Colonic mucosa (tissue), 4 donors: Measurements from ENCODE around the gene LYAR. TPM values are rescaled to one million over a fixed set of nuclear protein-coding genes. Genes with fewer than 3 reads are reported as not detected.
"Not testable (repeated sequence)": the region's sequence is repeated elsewhere in the genome, so short reads cannot be mapped to it uniquely, and the experiment has no call there.

Experiments
- DNase-seq: peaks from one replicate; pipeline ENCODE4 v3.0.0-alpha.2; 2020
- H3K27ac ChIP-seq: fragments of 200-600 bp; one replicate; pipeline ENCODE4 v1.8.0; 2021
- H3K27me3 ChIP-seq: fragments of 200-600 bp; one replicate; pipeline ENCODE4 v1.8.0; 2021
- H3K36me3 ChIP-seq: fragments of 200-600 bp; one replicate; pipeline ENCODE4 v1.8.0; 2021
- H3K4me1 ChIP-seq: fragments of 200-600 bp; one replicate; pipeline ENCODE4 v1.8.0; 2021; ENCODE audit warnings: mild to moderate bottlenecking
- H3K4me3 ChIP-seq: fragments of 200-600 bp; one replicate; pipeline ENCODE4 v1.8.0; 2021
- H3K9ac ChIP-seq, 2 donors: one replicate each; pipeline ENCODE4 v1.7.0; 2013; ENCODE audit warnings: control low read depth in 2 of 2, low read depth in 2 of 2, low read length in 2 of 2
- H3K9me3 ChIP-seq: fragments of 200-600 bp; one replicate; pipeline ENCODE4 v1.8.0; 2021
- intact Hi-C: fragments of 100-400 bp; cut with DNase I; formaldehyde crosslinking; loops from one replicate; pipeline ENCODE4 v1.14.1; 2022
- total RNA-seq, 2 donors: library from RNA; stranded (reverse); fragmentation: NEBNext Ultra II Directional in 1 of 2; extraction: Animal tissue kit (Norgen Biotek cat#: 25700) in 1 of 2; gene quantifications; one replicate each; pipeline ENCODE4 v1.2.1, GENCODE V29; 2021
- TF ChIP-seq, protein P1 (sequence below): fragments of 200-600 bp; IDR thresholded peaks from one replicate; pipeline ENCODE4 v1.8.0; 2022; ENCODE audit warnings: antibody characterized with exemption, mild to moderate bottlenecking
- donor health status: healthy.
- donor health status: DM: no; HTN: no; CAD: no.
- donor health status: DM: no; HTN: no; CAD: no.

The LYAR gene
- total RNA-seq, 2 donors from 2014 or later, result 6.7 to 16.7 TPM

DNA sequence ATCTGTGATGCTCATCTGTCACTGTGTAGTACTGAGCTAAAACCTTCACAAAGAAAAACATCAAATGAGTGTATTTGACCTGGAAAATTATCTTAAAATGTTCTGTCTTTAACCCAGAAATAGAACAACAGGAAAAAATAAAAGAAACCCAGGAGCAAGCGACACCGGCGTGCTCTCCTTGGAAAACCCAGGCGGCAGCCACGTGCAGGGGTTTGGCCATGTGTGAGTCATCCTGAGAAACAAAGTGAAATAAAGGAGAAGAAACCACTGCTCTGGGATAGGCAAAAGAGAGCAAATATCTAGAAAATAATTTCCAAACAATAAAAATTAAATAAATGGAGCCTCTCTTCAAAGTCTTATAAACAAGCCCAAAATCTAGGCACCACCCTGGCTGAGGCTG, 22.0 kb downstream of the LYAR start:
- intact Hi-C loops, result no loop called here
- Histone ChIP-seq H3K27me3 (no peaks in the 10 kb centered on the region), H3K36me3 (no peaks in the 10 kb centered on the region), H3K4me1 (no peaks in the 10 kb centered on the region), H3K27ac (no peak overlapping the region), H3K4me3 (no peak overlapping the region), H3K9me3 (no peaks in the 10 kb centered on the region), H3K9ac (no peak overlapping the region)
- DNase-seq, result no peak
- TF ChIP-seq, protein P1, sequence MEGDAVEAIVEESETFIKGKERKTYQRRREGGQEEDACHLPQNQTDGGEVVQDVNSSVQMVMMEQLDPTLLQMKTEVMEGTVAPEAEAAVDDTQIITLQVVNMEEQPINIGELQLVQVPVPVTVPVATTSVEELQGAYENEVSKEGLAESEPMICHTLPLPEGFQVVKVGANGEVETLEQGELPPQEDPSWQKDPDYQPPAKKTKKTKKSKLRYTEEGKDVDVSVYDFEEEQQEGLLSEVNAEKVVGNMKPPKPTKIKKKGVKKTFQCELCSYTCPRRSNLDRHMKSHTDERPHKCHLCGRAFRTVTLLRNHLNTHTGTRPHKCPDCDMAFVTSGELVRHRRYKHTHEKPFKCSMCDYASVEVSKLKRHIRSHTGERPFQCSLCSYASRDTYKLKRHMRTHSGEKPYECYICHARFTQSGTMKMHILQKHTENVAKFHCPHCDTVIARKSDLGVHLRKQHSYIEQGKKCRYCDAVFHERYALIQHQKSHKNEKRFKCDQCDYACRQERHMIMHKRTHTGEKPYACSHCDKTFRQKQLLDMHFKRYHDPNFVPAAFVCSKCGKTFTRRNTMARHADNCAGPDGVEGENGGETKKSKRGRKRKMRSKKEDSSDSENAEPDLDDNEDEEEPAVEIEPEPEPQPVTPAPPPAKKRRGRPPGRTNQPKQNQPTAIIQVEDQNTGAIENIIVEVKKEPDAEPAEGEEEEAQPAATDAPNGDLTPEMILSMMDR, result no peak

DNA sequence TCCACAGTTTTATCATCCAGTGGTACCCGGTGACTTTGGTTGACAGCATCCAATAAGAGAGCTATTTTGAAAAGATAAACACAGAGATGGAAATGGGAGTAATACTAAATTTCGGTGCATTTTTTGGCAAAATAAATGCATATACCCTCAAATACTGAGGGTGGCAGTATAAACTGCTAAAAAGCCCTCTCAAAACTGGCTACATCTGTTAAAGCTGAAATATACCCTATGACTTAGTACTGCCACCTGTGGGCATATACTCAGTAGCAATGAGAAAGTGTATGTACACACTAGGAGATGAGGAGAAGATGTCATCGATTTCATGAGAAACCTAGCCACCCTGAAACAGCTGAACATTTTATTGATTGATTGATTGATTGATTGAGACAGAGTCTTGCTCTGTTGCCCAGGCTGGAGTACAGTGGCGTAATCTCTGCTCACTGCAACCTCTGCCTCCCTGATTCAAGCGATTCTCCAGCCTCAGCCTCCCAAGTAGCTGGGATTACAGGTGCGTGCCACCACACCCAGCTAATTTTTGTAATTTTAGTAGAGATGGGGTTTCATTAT, 29.7 kb downstream of the LYAR start:
- Histone ChIP-seq H3K4me3 (no peak overlapping the region), H3K9me3 (no peaks in the 10 kb centered on the region), H3K9ac (no peak overlapping the region), H3K36me3 (no peaks in the 10 kb centered on the region), H3K4me1 (no peaks in the 10 kb centered on the region), H3K27me3 (no peaks in the 10 kb centered on the region), H3K27ac (no peak overlapping the region)
- DNase-seq, result no peak
- intact Hi-C loops, result no loop called here
- TF ChIP-seq, protein P1, result no peak

DNA sequence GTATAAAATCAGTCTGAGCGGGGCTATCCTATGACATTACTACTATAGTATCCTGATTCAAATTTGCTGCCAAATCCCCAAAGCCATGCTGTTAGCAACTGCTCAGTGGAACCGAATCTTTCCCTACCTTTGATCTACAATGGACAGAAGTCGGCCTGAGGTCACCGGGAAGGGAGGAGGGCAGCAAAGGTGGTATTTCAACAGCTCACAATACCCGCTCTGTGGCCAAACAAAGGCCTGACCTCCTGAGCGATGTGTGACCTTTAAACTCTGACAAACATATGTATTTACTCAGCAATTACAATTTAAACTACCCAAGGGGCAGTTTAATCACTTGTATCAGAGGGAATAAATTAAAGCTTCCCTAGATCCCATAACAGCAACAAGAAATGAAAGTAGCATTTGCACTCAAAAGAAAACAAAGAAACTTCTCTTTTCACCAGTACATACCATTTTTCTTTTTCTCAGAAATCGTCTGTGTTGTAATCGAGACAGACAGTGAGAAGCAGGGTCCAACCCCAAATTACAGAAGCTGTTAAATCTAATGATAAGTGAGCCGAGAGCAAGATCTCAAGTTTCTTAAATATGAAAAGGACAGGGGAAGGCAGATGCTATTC, 30.4 kb downstream of the LYAR start:
- intact Hi-C loops, result no loop called here
- Histone ChIP-seq H3K27ac (no peak overlapping the region), H3K36me3 (no peaks in the 10 kb centered on the region), H3K9me3 (no peaks in the 10 kb centered on the region), H3K4me1 (no peaks in the 10 kb centered on the region), H3K4me3 (no peak overlapping the region), H3K9ac (no peak overlapping the region), H3K27me3 (no peaks in the 10 kb centered on the region)
- TF ChIP-seq, protein P1, result no peak
- DNase-seq, result no peak

DNA sequence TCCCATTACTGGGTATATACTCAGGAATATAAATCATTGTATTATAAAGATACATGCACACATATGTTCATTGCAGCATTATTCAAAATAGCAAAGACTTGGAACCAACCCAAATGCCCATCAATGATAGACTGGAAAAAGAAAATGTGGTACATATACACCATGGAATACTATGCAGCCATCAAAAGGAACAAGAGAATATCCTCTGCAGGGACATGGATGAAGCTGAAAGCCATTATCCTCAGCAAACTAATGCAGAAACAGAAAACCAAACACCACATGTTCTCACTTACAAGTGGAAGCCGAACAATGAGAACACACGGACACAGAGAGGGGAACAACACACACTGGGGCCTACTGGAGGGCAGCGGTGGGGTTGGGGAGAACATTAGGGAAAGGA, 32.2 kb downstream of the LYAR start:
- H3K9me3 ChIP-seq, H3K9ac ChIP-seq, H3K36me3 ChIP-seq, H3K4me1 ChIP-seq, H3K27me3 ChIP-seq, H3K4me3 ChIP-seq, DNase-seq, H3K27ac ChIP-seq, intact Hi-C loops: not testable (repeated sequence)

DNA sequence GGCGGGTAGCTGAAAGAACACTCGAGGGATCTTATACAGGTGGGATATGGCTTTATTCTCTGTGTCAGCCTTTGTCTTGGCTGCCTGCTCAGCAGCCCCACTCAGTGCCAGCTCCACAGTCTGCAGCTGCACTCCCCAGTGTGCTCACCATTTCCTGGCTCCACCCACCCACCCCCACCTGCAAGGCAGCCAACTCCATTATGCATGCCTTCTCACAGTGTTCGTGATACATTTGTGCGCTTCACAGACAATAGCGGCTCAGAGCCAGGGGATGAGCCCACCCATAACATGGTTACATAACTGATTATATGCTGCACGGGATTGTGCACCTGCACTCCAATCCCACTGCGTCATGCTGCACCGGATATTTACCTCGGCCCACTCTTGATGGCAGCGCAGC, 33.2 kb downstream of the LYAR start:
- Histone ChIP-seq H3K27ac (no peak overlapping the region), H3K9ac (no peak overlapping the region), H3K27me3 (no peaks in the 10 kb centered on the region), H3K36me3 (no peaks in the 10 kb centered on the region), H3K4me1 (no peaks in the 10 kb centered on the region), H3K4me3 (no peak overlapping the region), H3K9me3 (no peaks in the 10 kb centered on the region)
- intact Hi-C loops, result no loop called here
- TF ChIP-seq, protein P1, result no peak
- DNase-seq, result no peak

DNA sequence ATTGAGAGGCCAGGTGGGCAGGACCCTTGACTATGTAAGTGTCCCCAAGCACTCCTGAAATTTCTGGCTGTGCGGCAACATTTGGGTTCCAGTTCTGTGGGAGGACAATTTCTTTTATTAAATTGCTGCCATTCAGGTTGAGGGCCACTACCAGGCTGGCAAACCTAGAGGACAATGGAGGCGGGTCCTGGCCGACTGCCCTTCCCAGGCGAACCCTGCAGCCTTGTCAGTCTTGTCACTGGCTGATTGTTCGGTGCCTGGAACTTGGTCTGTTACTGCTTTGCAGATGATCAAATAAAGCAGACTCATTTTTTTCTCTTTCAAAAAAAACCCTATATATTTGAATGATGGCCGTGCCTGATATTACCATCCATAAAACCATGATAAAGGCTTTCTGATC, 35.3 kb downstream of the LYAR start:
- TF ChIP-seq, protein P1, result no peak
- H3K4me1 ChIP-seq, result no peaks in the 10 kb centered on the region
- no peaks in the 10 kb centered on the region for H3K9me3 ChIP-seq
- no peaks in the 10 kb centered on the region for H3K27me3 ChIP-seq
- DNase-seq, result no peak
- no peak overlapping the region for H3K9ac ChIP-seq
- intact Hi-C loops, result loop anchor here (5.0 kb wide), 1 partner anchor 83 kb away; no protein-coding TSS in a partner anchor
- no peak overlapping the region for H3K4me3 ChIP-seq
- H3K27ac ChIP-seq, result no peak overlapping the region
- H3K36me3 ChIP-seq, result no peaks in the 10 kb centered on the region
